HG02763 (cell line): ENCODE data around the gene OR52H1.
"Not testable (repeated sequence)": the region's sequence is repeated elsewhere in the genome, so short reads cannot be mapped to it uniquely, and the experiment has no call there.

Experiments
- ATAC-seq: cut with Tn5 transposase; IDR thresholded peaks from one replicate; pipeline ENCODE4 v1.9.1; 2021; ENCODE audit warnings: mild to moderate bottlenecking, moderate library complexity; ENCODE audit not compliant: unreplicated experiment

OR52H1 gene

GRCh38 chr11:5548440-5548839 is at the start of gene OR52H1:
OR52H1 (minus strand) TSS chr11:5548540; CDS start chr11:5545505, 3,035 bp downstream.
- ATAC-seq, result no peak

GRCh38 chr11:5597953-5598352 is 49.6 kb upstream of the OR52H1 start:
- no peak for ATAC-seq

GRCh38 chr11:5596607-5597201 is 48.4 kb upstream of the OR52H1 start, which contains the start of gene TRIM6:
TRIM6 (plus strand) TSS chr11:5596637; CDS start chr11:5596898, 261 bp downstream.
- no peak for ATAC-seq

GRCh38 chr11:5593146-5593545 is 44.8 kb upstream of the OR52H1 start:
- ATAC-seq, result no peak

- ATAC-seq, result no peak
Observed at GRCh38 chr11:5592615-5593014, 44.3 kb upstream of the OR52H1 start.

GRCh38 chr11:5591613-5592012 is 43.3 kb upstream of the OR52H1 start:
- no peak for ATAC-seq

DNA sequence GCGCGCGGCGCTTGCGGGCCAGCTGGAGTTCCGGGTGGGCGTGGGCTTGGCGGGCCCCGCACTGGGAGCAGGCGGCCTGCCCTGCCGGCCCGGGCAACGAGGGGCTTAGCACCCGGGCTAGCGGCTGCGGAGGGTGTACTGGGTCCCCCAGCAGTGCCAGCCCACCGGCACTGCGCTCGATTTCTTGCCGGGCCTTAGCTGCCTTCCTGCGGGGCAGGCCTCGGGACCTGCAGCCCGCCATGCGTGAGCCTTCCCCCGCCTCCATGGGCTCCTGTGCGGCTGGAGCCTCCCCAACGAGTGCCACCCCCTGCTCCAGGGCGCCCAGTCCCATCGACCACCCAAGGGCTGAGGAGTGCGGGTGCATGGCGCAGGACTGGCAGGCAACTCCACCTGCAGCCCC is 41.6 kb upstream of the OR52H1 start:
- not testable (repeated sequence) for ATAC-seq

- ATAC-seq, result not testable (repeated sequence)
Observed at GRCh38 chr11:5584458-5584857, 36.1 kb upstream of the OR52H1 start.

DNA sequence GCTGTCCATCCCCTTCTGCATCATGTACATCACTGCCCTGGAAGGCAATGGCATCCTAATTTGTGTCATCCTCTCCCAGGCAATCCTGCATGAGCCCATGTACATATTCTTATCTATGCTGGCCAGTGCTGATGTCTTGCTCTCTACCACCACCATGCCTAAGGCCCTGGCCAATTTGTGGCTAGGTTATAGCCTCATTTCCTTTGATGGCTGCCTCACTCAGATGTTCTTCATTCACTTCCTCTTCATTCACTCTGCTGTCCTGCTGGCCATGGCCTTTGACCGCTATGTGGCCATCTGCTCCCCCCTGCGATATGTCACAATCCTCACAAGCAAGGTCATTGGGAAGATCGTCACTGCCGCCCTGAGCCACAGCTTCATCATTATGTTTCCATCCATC is 32.7 kb upstream of the OR52H1 start:
- ATAC-seq, result no peak

DNA sequence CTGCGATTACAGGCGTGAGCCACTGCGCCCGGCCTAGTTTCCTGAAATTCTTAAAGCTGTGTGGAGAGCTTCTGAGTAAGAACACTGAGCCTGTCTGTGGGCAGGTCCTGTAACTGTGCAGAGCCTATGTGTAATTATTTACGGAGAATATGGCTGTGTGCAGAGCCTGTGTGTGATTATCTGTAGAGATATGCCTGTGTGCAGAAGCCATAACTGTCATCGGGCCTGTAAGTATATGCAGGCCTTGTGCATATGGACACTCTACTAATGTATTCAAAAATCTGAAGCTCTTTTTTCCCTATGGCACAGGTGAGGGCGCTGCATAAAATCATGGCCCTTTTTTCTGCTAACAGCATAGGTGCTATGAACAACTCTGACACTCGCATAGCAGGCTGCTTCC is 32.2 kb upstream of the OR52H1 start, which contains the start of gene OR52B6:
Gene OR52B6 (plus strand): TSS at position 301 of the 400 bp plus-strand sequence. CDS start 0 bp downstream, at position 301.
- no peak for ATAC-seq

DNA sequence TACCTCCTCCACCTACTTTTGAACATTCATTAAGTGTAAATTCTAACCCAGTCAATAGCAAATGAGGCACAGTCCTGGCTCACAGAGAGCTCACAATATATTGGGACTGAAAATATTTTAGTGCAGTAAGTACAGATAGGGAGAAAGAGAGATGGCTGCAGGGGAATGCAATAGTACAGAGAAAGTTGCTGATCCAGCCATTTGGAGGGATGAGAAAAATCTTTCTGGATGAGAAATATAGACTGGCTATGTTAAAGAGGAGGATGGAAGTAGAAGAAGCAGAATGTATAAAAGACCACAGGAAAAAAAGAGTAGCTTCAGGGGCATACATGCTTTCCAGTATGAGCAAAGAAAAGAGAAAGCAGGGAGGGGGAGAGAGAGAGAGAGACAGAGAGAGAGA is 28.8 kb upstream of the OR52H1 start:
- ATAC-seq, result no peak

DNA sequence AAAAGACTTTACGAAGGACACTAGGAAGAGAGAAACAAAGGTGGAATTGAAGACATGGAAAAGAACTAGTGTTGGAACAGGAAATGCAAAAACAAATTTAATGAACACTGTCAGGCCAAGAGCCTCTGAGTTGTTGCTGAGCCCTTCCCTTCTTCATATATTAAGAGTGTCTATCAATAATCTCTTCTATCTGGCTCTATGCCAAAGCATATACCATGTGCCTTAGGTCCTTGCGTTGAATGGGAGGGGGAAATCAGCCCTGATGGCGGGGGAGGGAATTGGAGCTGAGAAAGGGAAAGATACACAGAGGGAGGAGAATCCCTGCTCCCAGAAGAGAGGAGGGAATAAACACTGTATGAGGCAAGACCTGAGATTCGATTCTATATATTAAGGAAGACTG is 26.8 kb upstream of the OR52H1 start:
- no peak for ATAC-seq

DNA sequence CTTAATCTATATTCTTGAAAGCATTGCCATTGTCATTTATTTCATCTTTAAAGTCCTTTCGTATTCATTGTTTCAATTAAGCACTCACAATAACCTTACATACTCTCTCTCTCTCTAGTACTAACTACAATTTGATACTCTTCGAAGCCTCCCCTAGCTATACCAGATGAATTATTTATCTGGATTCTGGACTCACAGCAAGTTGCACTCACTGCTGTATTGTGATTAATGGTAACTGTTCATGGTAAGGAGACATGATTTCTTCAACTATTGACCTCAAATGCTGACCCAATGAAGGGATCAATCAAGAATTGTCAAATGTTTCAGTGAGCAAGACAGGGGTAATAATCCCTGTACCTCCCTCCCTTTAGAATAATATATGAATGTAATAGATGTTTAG is 26.3 kb upstream of the OR52H1 start:
- ATAC-seq, result no peak

GRCh38 chr11:5564259-5565019 is 16.1 kb upstream of the OR52H1 start:
- no peak for ATAC-seq

GRCh38 chr11:5557751-5558150 is 9.4 kb upstream of the OR52H1 start:
- ATAC-seq, result no peak

GRCh38 chr11:5556596-5557188 is 8.4 kb upstream of the OR52H1 start:
- ATAC-seq, result no peak

- ATAC-seq, result no peak
Observed at GRCh38 chr11:5553343-5553742, 5.0 kb upstream of the OR52H1 start.

DNA sequence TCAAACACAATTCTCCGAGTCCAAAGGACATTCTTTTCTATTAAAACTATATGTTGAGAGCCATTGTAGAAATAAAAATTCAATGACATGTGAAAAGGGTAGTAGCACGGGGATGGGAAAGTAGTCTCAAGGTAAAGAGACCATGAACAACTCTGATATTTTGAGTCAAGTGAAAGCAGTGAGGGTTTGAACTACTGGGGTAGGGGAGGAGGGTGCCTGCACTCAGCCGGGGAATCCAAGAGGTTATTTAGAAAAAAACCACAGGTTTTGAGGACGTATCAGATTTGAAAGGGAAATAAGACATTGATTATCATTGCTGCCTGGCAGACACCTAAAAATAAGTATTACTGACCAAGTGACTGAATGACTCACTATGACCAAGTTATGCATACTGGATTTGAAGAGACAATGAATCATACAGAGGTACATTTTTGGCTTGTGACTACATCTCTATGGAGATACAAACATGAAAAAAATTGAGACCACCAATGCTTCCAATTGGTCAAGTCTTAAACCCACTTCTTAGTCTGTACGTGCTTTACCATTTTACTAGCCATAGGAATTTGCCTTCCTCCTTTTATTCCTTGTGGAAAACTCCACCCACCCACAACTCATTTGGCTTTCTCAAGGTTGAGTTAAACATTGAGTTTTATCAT is 2.2 kb upstream of the OR52H1 start:
- ATAC-seq, result peak; percentile 48

DNA sequence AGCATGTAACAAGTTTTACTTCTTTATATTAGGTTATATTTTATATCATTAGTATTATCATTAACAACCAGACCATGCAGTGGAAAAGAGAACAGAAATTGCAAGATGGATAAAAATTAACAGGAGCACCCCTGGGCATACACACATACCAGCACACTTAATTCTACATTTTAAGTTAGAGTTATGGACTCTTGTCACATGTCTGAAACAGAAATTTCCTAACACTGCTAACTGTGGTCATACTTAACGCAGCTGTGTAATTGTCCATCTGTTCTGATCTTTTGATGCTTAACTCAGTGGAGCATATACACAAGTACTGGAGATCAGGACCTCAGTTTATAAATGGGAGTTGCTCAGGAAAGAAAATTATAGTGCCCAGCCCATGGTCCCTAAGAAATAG is 358 bp downstream of the OR52H1 start:
- peak; percentile 52 for ATAC-seq

DNA sequence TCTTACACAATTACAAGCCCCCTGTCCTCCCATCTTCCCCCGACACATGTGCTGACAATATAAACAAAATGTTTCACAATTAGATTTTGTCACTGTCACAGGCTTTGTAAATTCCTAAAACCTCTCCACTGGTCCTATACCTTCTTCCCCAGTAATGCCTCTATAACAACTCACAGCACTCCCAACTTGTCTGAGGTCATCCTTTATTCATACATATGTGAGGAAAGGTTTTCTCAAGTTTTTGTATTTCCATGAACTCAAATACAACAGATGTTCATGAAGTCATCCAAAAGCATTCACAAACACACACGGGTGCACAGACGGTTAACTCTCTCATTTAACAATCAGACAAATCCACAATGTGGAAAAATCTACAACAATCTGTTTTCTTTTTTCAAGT is 1.9 kb downstream of the OR52H1 start:
- ATAC-seq, result no peak

DNA sequence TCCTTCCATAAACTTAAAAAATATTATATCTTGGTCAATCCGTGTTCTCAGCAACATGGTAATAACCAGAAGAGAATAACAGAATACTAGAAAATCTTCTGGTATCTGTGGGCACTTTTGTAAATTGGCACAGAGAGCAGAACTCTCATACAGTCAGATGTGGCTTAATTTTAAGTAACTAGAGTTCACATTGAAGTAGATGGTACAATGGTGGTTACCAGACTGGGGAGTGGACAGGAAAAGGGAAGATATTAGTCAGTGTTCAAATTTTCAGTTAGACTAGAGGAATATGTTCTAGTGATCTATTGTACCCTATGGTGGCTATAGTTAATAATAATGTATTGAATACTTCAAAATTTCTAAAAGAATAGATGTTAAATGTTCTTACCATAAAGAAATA is 6.9 kb downstream of the OR52H1 start:
- peak; percentile 56 for ATAC-seq
